Measurements from ENCODE around the gene GPR37L1.
A peak's percentile ranks its signal among the peaks of the same experiment; 100 is the strongest.
"Not testable (repeated sequence)": the region's sequence is repeated elsewhere in the genome, so short reads cannot be mapped to it uniquely, and the experiment has no call there.

The GPR37L1 gene

DNA sequence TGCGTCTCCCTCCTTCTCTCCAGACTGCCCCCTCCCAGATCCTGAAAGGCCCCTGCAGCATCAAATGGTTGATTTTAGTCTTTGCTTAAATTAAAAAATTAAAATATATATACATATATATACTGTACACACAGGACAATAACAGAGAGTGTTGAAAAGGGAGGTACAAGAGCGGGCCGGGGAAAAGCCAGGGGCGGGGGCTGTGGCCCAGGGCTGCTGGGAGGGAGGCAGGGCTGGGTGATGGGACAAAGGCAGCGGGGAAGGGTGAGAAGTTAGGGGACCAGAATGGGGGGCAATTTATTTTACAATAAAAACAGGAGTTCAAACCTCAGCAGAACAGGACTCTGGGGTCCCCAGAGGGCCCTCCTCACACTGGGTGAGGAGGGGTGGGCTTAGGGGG, 11.3 kb downstream of the GPR37L1 start:
- no peak for DNase-seq

DNA sequence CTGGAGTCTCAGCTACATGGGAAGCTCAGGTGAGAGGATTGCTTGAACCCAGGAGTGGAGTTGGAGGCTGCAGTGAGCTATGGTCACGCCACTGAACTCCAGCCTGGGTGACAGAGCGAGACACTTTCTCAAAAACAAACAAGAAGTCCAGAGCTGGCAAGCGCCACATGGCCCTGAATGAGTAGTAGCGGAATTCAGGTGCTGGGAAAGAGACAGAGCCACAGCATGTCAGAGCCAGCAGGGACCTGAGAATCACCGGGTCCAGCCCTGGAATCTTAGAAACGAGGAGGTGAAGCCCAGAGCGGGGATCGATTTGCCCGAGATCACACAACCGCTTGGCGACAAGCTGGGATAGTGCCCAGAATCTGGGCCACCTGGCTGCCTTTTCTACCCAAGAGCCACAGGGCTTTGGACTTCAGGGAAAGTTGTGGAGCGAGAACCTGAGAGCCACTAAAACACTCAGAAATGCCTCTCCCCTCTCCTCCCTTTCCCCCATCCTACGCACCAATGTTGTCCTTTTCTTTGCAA, 12.0 kb downstream of the GPR37L1 start:
- no peak for DNase-seq

DNA sequence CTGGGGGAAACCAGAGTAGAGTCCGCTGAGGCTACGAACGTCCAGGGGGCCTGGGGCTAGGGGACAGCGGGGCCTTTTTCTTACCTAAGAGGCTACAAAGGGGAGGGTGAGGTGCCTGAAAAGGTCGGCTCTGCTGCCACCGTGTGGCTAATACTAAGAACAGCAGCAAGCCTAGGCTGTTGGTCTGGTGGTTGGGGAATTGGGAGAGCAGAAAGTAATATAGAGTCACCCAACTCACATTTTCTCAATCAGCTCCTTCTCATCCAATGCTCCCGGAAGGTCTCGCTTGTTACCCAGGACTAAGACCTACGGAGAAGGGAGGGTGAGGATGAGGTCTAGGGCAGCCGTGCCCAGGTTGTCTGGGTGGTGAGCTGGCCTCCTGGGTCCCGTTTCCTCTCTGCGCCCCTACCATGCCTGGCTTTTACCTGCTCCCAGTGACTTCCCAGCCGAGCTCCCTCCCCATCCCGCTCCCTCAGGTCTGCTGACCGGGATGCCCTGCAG, 12.6 kb downstream of the GPR37L1 start:
- peak; percentile 89 for DNase-seq

DNA sequence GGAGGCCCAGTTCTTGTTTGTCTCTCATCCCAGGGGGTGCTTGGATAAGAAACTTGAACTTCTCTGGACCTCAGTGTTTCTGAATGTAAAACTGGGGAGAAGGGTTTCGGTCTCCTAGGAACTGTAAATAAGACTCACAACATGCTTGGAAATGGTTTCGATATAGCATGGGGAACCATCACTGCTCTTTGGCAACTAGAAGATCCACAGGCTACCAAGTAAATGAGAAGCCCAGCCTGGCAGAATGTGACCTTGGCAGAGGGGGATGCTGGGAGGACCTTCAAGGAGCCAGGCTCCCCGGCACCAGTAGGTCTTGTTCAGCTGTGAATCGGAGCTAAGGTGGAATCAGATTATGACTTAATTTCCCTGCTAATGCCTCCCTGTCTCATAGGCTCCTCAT, 18.1 kb downstream of the GPR37L1 start:
- DNase-seq: no peak

DNA sequence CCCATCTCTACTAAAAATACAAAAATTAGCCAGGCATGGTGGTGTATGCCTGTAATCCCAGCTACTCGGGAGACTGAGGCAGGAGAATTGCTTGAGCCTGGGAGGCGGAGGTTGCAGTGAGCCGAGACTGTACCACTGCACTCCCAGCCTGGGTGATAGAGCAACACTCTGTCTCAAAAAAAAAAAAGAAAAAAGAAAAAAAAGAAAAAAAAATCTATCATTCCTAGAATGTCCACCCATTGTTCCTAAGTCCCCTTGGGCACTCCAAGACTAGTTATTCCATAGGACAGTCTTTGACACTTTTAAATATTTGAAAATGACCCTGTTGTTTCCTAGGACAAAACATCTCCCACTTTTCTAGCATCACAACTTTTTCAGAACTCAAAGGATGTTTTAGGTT, 18.8 kb downstream of the GPR37L1 start:
- DNase-seq: not testable (repeated sequence)

DNA sequence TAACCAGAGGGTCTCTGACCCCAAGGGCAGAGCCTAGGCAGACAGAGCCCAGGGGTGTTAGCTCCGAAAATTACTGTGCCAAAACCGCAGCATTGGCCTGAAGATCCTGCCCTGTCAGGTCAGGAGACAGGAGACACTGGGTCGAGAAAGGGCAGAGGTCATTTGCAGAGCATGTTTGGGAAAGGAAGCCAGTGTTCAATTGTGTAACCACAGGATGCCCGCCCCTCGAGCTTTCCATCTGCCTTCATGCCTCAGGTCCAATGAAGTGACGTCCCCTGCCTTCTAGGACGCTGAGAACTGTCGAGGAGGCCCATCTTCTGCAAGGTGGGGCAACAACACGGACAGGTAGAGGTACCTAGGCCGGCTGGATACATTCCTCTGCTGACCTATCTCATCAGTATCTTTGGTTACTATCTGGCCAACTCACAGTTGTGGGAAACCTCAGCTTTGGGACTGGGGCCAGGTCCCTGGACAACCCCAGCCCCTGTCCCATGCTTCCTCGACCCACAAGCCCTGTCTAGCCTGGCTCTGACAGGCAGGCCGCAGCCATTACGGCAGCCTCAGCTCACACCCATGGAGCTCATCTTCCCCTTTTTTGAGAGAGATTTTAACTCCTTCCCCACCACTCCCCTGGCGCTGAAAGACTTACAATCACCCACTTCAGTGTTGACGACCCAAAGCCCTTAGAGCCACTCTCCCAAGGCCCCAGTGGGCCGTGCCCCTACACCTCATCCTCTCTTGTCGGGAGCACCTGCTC, 20.5 kb downstream of the GPR37L1 start:
- no peak for DNase-seq

DNA sequence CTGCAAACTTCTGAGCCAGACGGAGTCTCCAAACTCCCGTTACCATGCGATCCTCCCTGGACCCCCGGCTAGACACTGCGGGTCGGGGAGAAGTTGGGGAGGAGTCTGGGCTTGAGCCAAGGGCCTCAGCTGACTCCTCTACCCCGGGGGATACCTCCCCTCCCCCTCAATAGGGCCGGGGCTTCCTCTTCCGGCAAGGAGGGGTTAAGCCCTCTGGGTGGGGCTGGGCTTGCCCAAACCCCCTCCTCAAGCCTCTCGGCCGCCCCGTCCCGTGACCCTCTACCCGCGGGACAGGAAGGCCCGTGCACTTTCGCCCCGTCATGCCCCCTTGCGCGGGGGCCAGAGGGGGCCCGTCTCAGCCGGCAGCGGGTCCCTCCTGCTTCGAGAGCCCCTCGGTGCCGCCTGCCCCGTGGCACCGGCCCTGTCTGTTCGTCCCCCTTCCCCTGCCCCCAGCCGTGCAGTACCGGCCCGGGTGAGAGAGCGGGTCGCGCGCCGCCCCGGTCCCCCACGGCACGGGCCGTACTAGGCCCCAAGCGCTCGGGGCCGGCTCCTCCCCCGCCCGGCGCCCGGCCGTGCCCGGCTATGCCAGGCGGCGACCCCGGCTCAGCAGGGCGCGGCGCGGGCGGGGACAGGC, 21.2 kb downstream of the GPR37L1 start:
- peak; percentile 59 for DNase-seq

DNA sequence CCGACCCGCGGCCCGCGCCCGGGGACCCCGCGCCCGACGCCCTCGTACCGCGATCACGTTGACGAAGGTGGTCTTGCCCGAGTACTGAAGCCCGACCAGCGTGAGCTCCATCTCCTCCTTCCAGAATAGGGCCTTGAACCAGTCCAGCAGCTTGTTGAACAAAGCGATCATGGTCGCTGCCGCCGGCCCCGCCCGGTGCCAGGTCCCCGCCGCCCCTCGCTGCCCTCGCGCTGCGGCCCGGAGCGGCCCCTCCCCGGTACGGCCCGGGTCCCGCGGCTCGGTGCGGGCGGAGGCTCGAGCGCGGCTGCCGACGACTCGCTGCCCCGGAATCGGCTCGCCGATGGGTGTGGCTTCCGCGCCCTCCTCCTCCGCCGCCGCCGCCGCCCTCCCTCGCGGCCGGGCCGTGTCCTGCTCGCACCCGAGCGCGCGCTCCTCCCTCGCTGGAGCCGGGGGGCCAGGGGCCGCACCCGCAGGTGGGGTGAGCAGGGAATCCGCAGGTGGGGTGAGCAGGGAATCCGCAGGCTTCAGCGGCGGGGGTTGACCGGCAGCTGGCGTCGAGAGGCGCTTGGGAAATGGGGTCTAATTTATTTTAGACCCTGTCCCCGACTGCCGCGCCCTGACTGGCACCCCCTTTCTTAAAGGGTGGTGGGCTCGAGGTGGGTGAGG, 21.8 kb downstream of the GPR37L1 start, which contains the start of gene ARL8A:
TSS of gene ARL8A (minus strand) at position 336 of the 666 bp plus-strand sequence. CDS start at position 171, 165 bp downstream.
- DNase-seq: peak; percentile 59

DNA sequence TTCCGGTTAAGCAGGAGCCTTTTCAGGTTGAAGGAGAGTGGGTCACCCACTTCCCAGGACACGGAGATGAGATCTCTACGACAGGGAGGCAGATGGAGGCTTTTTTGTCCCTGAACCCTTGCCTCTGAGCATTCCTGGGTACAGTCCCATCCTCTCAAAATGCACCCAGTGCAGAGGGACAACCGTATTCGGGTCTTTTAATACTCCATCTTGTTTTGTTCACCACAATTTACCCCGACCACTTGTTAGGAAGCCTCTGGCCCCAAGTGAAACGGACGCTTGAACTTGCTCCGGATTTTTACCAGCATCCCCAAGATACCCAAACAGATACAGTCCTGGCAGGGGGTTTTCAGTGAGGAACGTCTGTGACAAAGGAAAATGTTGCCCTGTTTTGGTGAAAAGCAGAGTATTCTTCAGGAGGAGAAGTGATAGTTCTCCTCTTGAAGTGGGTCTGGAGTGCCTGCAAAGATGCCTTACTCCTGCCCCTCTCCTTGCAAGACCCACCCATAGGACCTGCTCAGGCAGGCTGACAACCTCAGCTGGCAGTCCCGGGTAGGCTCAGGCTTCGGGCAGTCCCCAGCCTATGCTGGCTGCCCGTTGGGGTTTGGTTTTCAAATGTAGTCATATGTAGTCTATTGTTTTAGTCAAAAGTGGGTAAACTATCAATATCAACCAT, 22.5 kb downstream of the GPR37L1 start:
- DNase-seq: no peak

DNA sequence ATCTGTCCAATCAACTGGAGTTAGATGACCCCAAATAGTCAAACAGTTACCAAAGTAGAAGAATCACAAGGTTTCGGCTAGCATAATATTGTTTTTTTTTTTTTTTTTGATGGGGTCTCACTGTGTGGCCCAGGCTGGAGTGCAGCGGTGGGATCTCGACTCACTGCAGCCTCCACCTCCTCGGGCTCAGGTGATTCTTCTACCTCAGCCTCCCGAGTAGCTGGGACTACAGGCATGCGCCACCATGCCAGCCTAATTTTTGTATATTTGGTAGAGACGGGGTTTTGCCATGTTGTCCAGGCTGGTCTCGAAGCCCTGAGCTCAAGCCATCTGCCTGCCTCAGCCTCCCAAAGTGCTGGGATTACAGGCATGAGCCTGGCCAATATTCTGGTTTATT, 23.0 kb downstream of the GPR37L1 start:
- not testable (repeated sequence) for DNase-seq

DNA sequence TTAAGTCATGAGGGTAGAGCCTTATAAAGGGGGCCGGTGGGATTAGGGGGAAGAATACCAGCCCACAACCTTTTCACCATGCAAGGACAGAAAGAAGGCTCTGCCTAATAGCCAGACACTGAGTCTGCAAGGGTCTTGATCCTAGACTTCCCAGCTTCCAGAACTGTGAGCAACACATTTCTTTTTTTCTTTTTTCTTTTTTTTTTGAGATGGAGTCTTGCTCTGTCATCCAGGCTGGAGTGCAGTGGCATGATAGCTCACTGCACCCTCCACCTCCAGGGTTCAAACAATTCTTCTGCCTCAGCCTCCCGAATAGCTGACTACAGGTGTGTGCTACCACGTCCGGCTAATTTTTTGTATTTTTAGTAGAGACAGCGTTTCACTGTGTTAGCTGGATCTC, 23.6 kb downstream of the GPR37L1 start:
- DNase-seq: no peak

DNA sequence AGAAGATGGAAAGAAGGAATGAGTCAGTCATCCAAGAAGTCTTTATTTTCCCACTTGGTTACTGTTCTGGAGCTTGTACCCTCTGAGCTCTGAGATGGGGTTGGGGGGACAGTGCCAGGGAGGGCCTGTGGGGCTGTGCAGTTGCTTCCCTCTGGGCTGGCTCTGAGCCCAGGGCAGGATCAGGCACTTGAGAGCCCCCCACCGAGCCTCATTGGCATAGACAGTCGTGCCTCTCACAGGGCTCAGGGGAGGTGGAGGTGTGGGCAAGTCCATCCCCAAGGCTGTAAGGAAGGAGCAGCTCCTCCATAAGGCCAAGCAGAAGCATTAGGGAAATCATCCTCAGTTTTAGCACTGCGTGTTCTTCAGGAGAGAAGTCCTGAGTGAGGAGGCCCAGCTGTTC, 24.3 kb downstream of the GPR37L1 start:
- DNase-seq: no peak

DNA sequence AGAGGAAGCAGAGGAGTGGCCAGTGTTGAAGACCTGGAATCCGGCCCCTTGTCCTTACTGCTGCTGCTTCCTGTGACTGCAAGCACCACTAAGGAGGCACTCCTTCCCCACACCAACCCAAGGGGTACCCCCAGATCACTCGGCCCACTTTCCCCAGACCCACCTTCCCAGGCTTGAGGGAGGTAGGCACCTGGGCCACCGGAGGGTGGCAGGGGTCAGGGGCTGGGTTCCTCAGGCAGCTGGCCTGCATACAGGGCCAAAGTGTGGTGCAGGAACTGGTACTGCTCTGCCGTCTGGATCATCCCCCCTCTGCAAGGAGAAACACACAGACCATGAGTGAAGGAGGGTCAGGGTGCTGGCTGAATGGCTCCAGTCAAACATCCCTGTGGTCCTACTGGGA, 25.7 kb downstream of the GPR37L1 start:
- no peak for DNase-seq

DNA sequence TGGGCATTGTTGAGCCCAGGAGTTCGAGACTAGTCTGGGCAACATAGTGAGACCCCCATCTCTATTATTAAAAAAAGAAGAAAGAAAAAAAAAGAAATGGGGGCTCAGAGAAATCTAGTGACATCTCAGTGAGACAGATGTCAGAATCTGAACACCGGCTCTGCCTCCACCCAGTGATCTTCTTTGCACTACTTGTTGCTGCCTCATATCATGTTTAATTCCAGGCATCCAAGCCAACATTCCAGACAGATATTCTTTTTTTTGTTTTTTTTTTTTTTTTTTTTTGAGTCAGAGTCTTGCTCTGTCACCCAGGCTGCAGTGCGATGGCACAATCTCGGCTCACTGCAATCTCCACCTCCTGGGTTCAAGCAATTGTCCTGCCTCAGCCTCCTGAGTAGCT, 26.8 kb downstream of the GPR37L1 start:
- DNase-seq: no peak

DNA sequence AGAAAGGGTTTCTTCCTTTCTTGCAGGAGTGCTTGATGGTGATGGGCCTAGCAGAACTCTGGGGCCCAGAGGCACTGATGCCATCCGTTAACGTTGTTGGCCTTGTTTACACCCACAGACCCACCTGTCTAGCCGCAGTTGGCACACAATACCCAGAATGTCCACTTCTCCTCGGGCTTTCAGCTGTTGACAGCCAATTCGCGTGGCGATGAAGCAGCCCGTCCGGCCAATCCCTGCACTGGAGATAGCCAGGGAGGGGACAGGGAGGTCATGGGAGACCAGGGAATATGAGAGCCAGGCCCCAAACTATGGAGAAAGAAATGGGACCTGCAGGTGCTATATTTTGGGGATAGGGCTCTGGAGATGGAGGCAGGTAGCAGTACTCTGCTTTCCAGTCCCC, 27.5 kb downstream of the GPR37L1 start:
- no peak for DNase-seq

DNA sequence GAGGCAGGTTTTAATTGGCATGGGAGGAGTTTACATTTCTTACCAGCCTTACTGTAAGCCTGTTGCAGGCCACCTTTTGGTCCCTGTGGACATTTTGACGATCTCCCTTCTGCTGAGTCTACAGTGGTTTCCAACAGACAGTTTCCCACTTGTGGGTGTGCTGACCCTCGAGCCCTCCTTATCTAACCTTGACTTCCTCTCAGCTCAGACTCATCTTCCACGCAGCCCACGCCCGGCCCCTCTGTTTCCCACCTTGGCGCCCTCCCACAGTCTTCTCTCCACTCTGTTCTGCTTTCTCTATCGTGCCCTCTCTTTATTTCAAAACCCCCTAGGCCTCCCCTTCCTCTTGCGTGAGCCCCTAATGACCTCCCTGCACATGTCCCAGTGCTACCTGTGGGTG, 27.9 kb downstream of the GPR37L1 start:
- no peak for DNase-seq

DNA sequence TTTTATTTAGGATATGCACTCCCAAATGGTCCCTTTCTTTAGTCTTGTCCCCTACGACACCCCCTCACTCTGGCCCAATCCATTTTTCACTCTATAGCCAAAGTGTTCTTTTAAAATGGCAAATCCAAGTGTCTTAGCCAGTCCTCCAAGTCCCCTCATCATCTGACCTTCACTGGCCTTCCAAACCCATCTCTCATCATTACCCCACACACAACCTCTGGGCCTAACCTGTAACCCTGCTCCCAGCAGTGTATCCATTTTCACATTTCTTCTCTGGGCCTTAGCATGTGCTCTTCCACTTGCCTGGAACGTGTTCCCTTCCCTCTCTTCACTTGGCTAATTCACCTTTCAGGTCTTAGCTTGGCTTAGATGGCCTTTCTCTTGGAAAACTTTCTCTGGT, 28.3 kb downstream of the GPR37L1 start:
- no peak for DNase-seq

DNA sequence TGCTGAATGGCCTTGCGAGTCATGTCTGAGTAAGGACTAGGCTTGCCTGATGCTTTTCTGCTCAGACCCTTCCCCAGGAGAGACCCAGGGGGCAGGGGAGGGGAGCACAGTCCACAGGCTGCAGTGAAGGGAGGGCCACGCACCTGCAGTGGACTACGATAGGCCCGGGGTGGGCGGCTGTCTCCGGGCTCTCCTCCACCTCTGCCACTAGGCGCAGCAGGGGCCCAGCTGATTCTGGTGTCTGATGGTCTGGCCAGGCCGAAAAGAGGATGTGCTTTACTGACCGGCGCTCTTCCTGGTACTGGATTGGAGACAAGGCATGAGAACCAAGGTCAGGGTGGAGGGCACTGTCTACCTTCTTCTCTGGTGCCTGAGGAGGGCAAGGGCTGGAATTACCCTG, 29.7 kb downstream of the GPR37L1 start:
- no peak for DNase-seq

DNA sequence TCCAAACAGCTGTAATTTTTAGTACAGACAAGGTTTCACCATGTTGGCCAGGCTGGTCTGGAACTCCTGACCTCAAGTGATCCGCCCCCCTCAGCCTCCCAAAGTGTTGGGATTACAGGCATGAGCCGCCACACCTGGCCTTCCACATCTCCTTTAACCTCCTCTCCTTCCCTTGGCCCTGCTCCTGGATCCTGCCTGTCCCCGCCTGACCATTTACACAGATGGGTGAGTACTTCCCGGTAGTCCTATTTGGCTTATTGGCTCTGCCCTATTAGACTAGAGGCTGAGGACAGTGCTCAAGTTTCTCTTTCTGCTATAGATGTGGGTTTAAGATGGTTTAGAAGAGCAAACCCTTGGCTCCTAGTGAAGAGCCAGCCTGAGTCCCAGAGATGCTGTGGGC, 30.6 kb downstream of the GPR37L1 start:
- DNase-seq: no peak

DNA sequence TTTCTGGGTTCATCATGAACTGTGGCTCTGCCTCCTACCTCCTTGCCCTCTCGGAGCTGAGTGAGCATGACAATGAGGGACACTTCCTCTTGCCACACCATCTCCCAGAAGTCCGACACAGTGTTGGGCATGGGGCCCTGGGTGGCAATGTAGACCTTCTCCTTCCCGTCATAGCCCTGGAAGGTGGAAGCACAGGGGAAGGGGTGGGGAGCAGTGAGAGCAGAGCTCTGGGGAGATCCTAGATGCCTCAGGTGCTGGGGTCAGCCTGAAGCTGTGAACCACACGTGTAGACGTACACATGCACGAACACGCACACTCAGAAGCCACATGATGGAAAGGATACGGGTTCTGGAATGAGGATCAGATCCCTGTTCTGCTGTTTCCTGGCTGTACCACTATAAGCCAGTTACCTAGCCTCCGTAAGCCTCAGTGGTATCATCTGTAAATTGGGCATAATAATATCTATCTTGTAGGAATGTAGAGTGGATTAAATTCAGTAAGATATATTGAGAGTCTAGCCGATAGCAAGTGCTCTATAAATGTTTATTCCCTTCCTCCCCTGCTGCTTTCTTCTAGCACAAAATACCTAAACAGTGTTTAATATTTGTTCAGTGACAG, 31.5 kb downstream of the GPR37L1 start:
- DNase-seq: no peak

DNA sequence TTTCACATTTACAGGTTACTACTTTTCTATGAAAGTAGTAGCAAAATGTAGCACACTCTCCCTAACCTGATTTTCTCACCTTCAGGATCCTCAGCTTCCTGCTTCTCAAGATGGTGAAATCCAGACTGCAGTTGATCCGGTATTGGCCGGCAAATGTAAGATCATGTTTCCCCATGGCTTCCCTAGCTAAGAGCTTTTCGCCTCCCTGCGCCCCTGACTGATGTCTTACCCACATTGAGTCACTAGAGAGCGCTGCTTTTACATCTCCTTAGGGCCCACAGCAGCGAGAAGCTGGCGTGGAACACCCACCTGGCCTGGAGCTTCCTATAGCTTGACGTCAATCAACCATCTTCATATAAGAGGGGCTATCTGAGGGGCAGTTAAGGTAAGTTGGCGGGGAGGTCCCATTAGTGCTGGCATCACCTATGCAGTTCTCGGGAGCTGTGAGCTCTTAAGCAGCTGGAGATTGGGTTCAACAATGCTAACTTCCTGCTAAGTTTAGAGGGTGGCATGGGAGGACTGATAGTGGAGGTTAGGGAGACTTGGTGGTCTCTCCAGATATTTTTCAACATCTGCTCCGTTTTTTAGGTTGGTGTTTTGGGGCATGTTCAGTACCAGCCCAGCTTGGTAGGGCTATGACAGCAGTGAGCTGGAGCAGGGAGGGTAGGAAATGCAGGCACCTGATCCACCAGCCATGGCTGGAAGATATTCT, 32.2 kb downstream of the GPR37L1 start:
- DNase-seq: peak; percentile 43

DNA sequence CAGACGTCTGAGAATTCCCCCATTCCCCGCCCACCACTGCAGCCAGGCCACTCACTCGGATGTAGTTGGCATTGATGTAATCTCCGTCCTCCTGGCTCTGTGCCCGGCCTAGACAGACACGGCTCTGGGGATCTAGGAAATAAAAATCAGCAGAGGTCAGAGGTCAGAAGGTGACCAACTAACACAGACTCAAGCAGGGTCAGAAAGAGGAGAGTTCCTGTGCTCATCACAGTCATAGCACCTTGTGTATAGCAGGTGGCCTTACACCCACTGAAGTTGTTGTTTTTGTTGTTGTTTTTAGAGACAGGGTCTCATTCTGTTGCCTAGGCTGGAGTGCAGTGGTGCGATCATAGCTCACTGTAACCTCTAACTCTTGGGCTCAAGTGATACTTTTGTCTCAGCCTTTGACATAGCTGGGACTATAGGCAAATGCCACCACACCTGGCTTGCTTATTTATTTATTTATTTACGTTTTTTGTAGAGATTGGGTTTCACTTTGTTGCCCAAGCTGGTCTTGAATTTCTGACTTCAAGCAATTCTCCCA, 32.8 kb downstream of the GPR37L1 start:
- DNase-seq: no peak
